ENCODE measurements around the gene IL1RAPL1. TPM values are rescaled to one million over a fixed set of nuclear protein-coding genes. Genes with fewer than 3 reads are reported as not detected.

Gene IL1RAPL1
- total and polyA plus RNA-seq, 2 donors (not counting 3 experiments of a cell fraction or from before 2014, with no cell fraction given), result 0.79 to 1.3 TPM

GRCh38 chrX:29693912-29694311 is 1106.7 kb downstream of the IL1RAPL1 start:
- POLR2A ChIA-PET, result no interaction called here
- no peak for TF ChIP-seq POLR2A (IDR thresholded peaks at IDR 0.05; ENCODE audit: low read depth, low read length)
- TF ChIP-seq MAX (IDR thresholded peaks at IDR 0.05; ENCODE audit: insufficient read depth, insufficient read length), result no peak
- TF ChIP-seq FOS (IDR thresholded peaks at IDR 0.05; ENCODE audit: borderline replicate concordance, insufficient read depth, low read length), result no peak
- H2AFZ ChIP-seq (ENCODE audit: low read depth, low read length), result no peak overlapping the region
- no peaks in the 10 kb centered on the region for H3K9me3 ChIP-seq (replicated peaks; ENCODE audit: control insufficient read depth, insufficient read depth, low read length)
- dilution Hi-C loops (cut with MboI; ENCODE audit: extremely low pct_ligation_motif_present, low sequenced_read_pairs), result no loop called here
- intact Hi-C loops (cut with micrococcal nuclease), result no loop called here
- H3K36me3 ChIP-seq (ENCODE audit: control insufficient read depth in 2 of 2, extremely low read depth in 1 of 2, insufficient read depth in 2 of 2, low read length in 2 of 2), result no peaks in the 10 kb centered on the region
- no peak overlapping the region for H3K9ac ChIP-seq (replicated peaks; ENCODE audit: extremely low read depth, insufficient read depth, low read length)
- no peaks in the 10 kb centered on the region for H3K79me2 ChIP-seq (ENCODE audit: control insufficient read depth, insufficient read depth, low read length)
- H3K9me1 ChIP-seq (replicated peaks; ENCODE audit: control insufficient read depth, extremely low read depth, insufficient read depth, low read length), result no peaks in the 10 kb centered on the region
- CTCF ChIA-PET, result interaction anchor here (0.8 kb wide), 1 partner anchor 210 kb away, joined by 3 read pairs; no protein-coding TSS in a partner anchor
- no peak for DNase-seq (ENCODE audit: low read depth, low spot score)
- no peak overlapping the region for H3K4me3 ChIP-seq (replicated peaks in 1 of 3; ENCODE audit: insufficient read depth in 1 of 3, low read depth in 1 of 3, low read length in 3 of 3)
- H3K4me1 ChIP-seq (ENCODE audit: control insufficient read depth, extremely low read depth, insufficient read depth, low read length), result peaks cover 5% of the 10 kb centered on the region
- H3K27me3 ChIP-seq (ENCODE audit: control insufficient read depth in 2 of 2, insufficient read depth in 2 of 2, low read length in 2 of 2), result no peaks in the 10 kb centered on the region
- H4K20me1 ChIP-seq (replicated peaks; ENCODE audit: control insufficient read depth, extremely low read depth, insufficient read depth, low read length), result no peaks in the 10 kb centered on the region
- H3K4me2 ChIP-seq (ENCODE audit: insufficient read depth, low read length), result no peak overlapping the region
- FAIRE-seq, result no peak
- no peak overlapping the region for H3K27ac ChIP-seq (ENCODE audit: insufficient read depth, low read depth, low read length)
- no TSS peak for BruUV-seq (replicated peaks)

- H3K9ac ChIP-seq (replicated peaks; ENCODE audit: extremely low read depth, insufficient read depth, low read length), result no peak overlapping the region
- no peaks in the 10 kb centered on the region for H3K9me3 ChIP-seq (replicated peaks; ENCODE audit: control insufficient read depth, insufficient read depth, low read length)
- no peak for DNase-seq (ENCODE audit: low read depth, low spot score)
- H3K27me3 ChIP-seq (ENCODE audit: control insufficient read depth in 2 of 2, insufficient read depth in 2 of 2, low read length in 2 of 2), result no peaks in the 10 kb centered on the region
- H3K36me3 ChIP-seq (ENCODE audit: control insufficient read depth in 2 of 2, extremely low read depth in 1 of 2, insufficient read depth in 2 of 2, low read length in 2 of 2), result no peaks in the 10 kb centered on the region
- H3K4me3 ChIP-seq (replicated peaks in 1 of 3; ENCODE audit: insufficient read depth in 1 of 3, low read depth in 1 of 3, low read length in 3 of 3), result no peak overlapping the region
- BruUV-seq (replicated peaks), result no TSS peak
- no peak overlapping the region for H2AFZ ChIP-seq (ENCODE audit: low read depth, low read length)
- no peak for FAIRE-seq
- H3K9me1 ChIP-seq (replicated peaks; ENCODE audit: control insufficient read depth, extremely low read depth, insufficient read depth, low read length), result no peaks in the 10 kb centered on the region
- H4K20me1 ChIP-seq (replicated peaks; ENCODE audit: control insufficient read depth, extremely low read depth, insufficient read depth, low read length), result no peaks in the 10 kb centered on the region
- dilution Hi-C loops (cut with MboI; ENCODE audit: extremely low pct_ligation_motif_present, low sequenced_read_pairs) (no loop called here), intact Hi-C loops (cut with micrococcal nuclease) (no loop called here)
- no peak overlapping the region for H3K4me2 ChIP-seq (ENCODE audit: insufficient read depth, low read length)
- CTCF ChIA-PET, result no interaction called here
- TF ChIP-seq CTCF (IDR thresholded peaks at IDR 0.05; ENCODE audit: extremely low read depth in 1 of 2, insufficient read depth in 1 of 2, low read depth in 1 of 2, low read length in 2 of 2) (no peak), POLR2A (IDR thresholded peaks at IDR 0.05; ENCODE audit: low read depth, low read length) (no peak), MAX (IDR thresholded peaks at IDR 0.05; ENCODE audit: insufficient read depth, insufficient read length) (no peak), POLR2AphosphoS5 (IDR thresholded peaks at IDR 0.05; ENCODE audit: insufficient read depth, low read depth, low read length) (no peak), GATA2 (IDR thresholded peaks at IDR 0.05; ENCODE audit: insufficient read depth, insufficient read length, low read depth, low read length) (no peak), MYC (IDR thresholded peaks at IDR 0.05; ENCODE audit: low read depth, low read length) (no peak), FOS (IDR thresholded peaks at IDR 0.05; ENCODE audit: borderline replicate concordance, insufficient read depth, low read length) (no peak), JUN (IDR thresholded peaks at IDR 0.05; ENCODE audit: borderline replicate concordance, insufficient read depth, insufficient read length, low read depth) (no peak), EZH2 (IDR thresholded peaks at IDR 0.05; ENCODE audit: borderline replicate concordance, low read depth, low read length, severe bottlenecking) (no peak)
- no peaks in the 10 kb centered on the region for H3K79me2 ChIP-seq (ENCODE audit: control insufficient read depth, insufficient read depth, low read length)
- H3K4me1 ChIP-seq (ENCODE audit: control insufficient read depth, extremely low read depth, insufficient read depth, low read length), result no peaks in the 10 kb centered on the region
- POLR2A ChIA-PET, result no interaction called here
- H3K27ac ChIP-seq (ENCODE audit: insufficient read depth, low read depth, low read length), result no peak overlapping the region
Observed at GRCh38 chrX:29699239-29699638, 1112.0 kb downstream of the IL1RAPL1 start.

All from endothelial cell of umbilical vein (primary cell).